ENCODE results near the gene CTNNA1.

Gene CTNNA1

GRCh38 chr5:138945421-138946240 lies 192.4 kb downstream of the CTNNA1 start:
- in situ Hi-C loops (cut with MboI; ENCODE audit: low sequenced_read_pairs, unreplicated experiment): no loop called here
- DNase-seq (ENCODE audit: low spot score): no peak
- TF ChIP-seq, protein P1, sequence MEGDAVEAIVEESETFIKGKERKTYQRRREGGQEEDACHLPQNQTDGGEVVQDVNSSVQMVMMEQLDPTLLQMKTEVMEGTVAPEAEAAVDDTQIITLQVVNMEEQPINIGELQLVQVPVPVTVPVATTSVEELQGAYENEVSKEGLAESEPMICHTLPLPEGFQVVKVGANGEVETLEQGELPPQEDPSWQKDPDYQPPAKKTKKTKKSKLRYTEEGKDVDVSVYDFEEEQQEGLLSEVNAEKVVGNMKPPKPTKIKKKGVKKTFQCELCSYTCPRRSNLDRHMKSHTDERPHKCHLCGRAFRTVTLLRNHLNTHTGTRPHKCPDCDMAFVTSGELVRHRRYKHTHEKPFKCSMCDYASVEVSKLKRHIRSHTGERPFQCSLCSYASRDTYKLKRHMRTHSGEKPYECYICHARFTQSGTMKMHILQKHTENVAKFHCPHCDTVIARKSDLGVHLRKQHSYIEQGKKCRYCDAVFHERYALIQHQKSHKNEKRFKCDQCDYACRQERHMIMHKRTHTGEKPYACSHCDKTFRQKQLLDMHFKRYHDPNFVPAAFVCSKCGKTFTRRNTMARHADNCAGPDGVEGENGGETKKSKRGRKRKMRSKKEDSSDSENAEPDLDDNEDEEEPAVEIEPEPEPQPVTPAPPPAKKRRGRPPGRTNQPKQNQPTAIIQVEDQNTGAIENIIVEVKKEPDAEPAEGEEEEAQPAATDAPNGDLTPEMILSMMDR (IDR thresholded peaks at IDR 0.05; ENCODE audit: borderline replicate concordance, control extremely low read depth, extremely low read depth, insufficient read depth, missing control alignments): no peak

GRCh38 chr5:138946241-138946623 lies 193.0 kb downstream of the CTNNA1 start:
- TF ChIP-seq, protein P1 (IDR thresholded peaks at IDR 0.05; ENCODE audit: borderline replicate concordance, control extremely low read depth, extremely low read depth, insufficient read depth, missing control alignments): no peak
- in situ Hi-C loops (cut with MboI; ENCODE audit: low sequenced_read_pairs, unreplicated experiment): no loop called here
- DNase-seq (ENCODE audit: low spot score): no peak

GRCh38 chr5:138946831-138947560 lies 193.8 kb downstream of the CTNNA1 start:
- in situ Hi-C loops (cut with MboI; ENCODE audit: low sequenced_read_pairs, unreplicated experiment): no loop called here
- TF ChIP-seq, protein P1 (IDR thresholded peaks at IDR 0.05; ENCODE audit: borderline replicate concordance, control extremely low read depth, extremely low read depth, insufficient read depth, missing control alignments): no peak
- no peak for DNase-seq (ENCODE audit: low spot score)

- no peak for DNase-seq (ENCODE audit: low spot score)
- TF ChIP-seq, protein P1 (IDR thresholded peaks at IDR 0.05; ENCODE audit: borderline replicate concordance, control extremely low read depth, extremely low read depth, insufficient read depth, missing control alignments): no peak
- in situ Hi-C loops (cut with MboI; ENCODE audit: low sequenced_read_pairs, unreplicated experiment): no loop called here
These were observed 194.6 kb downstream of the CTNNA1 start for GRCh38 chr5:138947780-138948179.

- TF ChIP-seq, protein P1 (IDR thresholded peaks at IDR 0.05; ENCODE audit: borderline replicate concordance, control extremely low read depth, extremely low read depth, insufficient read depth, missing control alignments): no peak
- DNase-seq (ENCODE audit: low spot score): no peak
- in situ Hi-C loops (cut with MboI; ENCODE audit: low sequenced_read_pairs, unreplicated experiment): no loop called here
These were observed 195.4 kb downstream of the CTNNA1 start for GRCh38 chr5:138948471-138949222.

DNA sequence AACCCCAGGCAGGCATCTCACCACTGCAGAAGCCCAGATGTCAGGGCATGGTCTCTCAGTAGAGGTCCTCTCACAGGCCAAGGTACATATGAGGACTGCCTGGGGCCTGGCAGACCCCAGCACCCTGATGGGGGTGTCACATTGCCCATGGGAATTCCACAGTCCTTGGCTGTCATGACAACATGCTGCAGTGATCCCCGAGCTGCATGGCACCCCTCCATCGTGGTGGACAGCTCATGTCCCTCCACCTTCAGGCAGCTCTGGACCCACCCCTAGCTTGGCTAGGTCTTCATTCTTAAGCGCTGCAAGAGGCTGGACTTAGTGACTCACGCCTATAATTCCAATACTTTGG lies 196.0 kb downstream of the CTNNA1 start:
- TF ChIP-seq, protein P1 (IDR thresholded peaks at IDR 0.05; ENCODE audit: borderline replicate concordance, control extremely low read depth, extremely low read depth, insufficient read depth, missing control alignments): no peak
- in situ Hi-C loops (cut with MboI; ENCODE audit: low sequenced_read_pairs, unreplicated experiment): no loop called here
- no peak for DNase-seq (ENCODE audit: low spot score)

All from GM13976 (cell line).